Measurements from ENCODE around the gene SLC8A1. TPM values are rescaled to one million over a fixed set of nuclear protein-coding genes. Genes with fewer than 3 reads are reported as not detected.

The SLC8A1 gene
- total RNA-seq, 1 donor from 2014 or later = 1.9 TPM

DNA sequence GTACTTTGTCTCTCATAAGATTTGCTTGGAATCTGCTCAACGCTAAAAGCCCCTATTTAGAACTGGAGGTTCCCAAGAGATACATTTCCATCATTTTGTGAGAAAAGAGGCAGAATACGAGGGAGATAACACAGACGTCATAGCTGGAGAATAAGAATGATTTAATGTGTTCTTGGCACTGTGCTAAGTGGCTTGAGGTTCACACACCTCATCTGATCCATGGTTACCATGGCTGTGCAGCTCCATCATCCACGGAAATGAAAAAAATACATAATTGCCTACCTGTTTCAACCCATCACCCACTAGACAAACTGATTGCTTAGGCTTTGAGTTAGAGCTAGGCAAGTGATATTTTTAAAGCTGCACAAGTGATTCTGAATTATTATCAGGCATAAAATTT, 227.6 kb downstream of the SLC8A1 start:
- Mint-ChIP-seq H3K4me1 (ENCODE audit: low read depth, unreplicated experiment) (peaks cover 3% of the 10 kb centered on the region), H3K27me3 (ENCODE audit: unreplicated experiment) (peaks cover 4% of the 10 kb centered on the region), H3K4me3 (ENCODE audit: unreplicated experiment) (no peak overlapping the region), H3K36me3 (ENCODE audit: unreplicated experiment) (no peaks in the 10 kb centered on the region), H3K9me3 (ENCODE audit: unreplicated experiment) (no peaks in the 10 kb centered on the region), H3K27ac (ENCODE audit: unreplicated experiment) (no peak overlapping the region)
- no peak for DNase-seq
- TF ChIP-seq, protein P1, sequence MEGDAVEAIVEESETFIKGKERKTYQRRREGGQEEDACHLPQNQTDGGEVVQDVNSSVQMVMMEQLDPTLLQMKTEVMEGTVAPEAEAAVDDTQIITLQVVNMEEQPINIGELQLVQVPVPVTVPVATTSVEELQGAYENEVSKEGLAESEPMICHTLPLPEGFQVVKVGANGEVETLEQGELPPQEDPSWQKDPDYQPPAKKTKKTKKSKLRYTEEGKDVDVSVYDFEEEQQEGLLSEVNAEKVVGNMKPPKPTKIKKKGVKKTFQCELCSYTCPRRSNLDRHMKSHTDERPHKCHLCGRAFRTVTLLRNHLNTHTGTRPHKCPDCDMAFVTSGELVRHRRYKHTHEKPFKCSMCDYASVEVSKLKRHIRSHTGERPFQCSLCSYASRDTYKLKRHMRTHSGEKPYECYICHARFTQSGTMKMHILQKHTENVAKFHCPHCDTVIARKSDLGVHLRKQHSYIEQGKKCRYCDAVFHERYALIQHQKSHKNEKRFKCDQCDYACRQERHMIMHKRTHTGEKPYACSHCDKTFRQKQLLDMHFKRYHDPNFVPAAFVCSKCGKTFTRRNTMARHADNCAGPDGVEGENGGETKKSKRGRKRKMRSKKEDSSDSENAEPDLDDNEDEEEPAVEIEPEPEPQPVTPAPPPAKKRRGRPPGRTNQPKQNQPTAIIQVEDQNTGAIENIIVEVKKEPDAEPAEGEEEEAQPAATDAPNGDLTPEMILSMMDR (IDR thresholded peaks at IDR 0.05; ENCODE audit: partially characterized antibody, unreplicated experiment) = no peak

- Mint-ChIP-seq H3K27ac (ENCODE audit: unreplicated experiment) (no peak overlapping the region), H3K27me3 (ENCODE audit: unreplicated experiment) (peaks cover 4% of the 10 kb centered on the region), H3K4me1 (ENCODE audit: low read depth, unreplicated experiment) (peaks cover 1% of the 10 kb centered on the region), H3K36me3 (ENCODE audit: unreplicated experiment) (no peaks in the 10 kb centered on the region), H3K9me3 (ENCODE audit: unreplicated experiment) (no peaks in the 10 kb centered on the region), H3K4me3 (ENCODE audit: unreplicated experiment) (no peak overlapping the region)
- TF ChIP-seq, protein P1 (IDR thresholded peaks at IDR 0.05; ENCODE audit: partially characterized antibody, unreplicated experiment) = no peak
- DNase-seq = no peak
These were observed 231.5 kb downstream of the SLC8A1 start for GRCh38 chr2:40220177-40220925.

DNA sequence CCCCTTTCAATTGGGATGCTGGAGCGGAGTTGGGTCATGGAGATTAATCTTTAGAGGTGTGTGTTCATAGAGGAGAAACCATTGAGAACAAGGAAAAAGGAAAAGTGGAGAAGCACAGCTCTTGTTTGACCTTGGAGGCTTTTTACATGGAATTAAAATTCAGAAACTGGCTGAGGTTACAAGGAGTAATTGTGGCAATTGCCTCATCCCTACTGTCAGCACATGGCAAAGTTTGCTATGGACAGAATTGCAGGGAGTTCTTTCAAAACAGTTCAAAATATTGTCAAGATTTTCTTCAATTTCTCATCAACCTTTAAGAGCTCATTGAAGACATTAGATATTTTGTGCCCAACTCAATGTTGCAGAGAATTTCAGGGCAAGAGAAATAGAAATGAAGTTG, 232.7 kb downstream of the SLC8A1 start:
- no peaks in the 10 kb centered on the region for H3K9me3 Mint-ChIP-seq (ENCODE audit: unreplicated experiment)
- no peaks in the 10 kb centered on the region for H3K36me3 Mint-ChIP-seq (ENCODE audit: unreplicated experiment)
- H3K27me3 Mint-ChIP-seq (ENCODE audit: unreplicated experiment) = peaks cover 4% of the 10 kb centered on the region
- H3K4me1 Mint-ChIP-seq (ENCODE audit: low read depth, unreplicated experiment) = no peaks in the 10 kb centered on the region
- H3K4me3 Mint-ChIP-seq (ENCODE audit: unreplicated experiment) = no peak overlapping the region
- DNase-seq = no peak
- H3K27ac Mint-ChIP-seq (ENCODE audit: unreplicated experiment) = no peak overlapping the region
- TF ChIP-seq, protein P1 (IDR thresholded peaks at IDR 0.05; ENCODE audit: partially characterized antibody, unreplicated experiment) = no peak

DNA sequence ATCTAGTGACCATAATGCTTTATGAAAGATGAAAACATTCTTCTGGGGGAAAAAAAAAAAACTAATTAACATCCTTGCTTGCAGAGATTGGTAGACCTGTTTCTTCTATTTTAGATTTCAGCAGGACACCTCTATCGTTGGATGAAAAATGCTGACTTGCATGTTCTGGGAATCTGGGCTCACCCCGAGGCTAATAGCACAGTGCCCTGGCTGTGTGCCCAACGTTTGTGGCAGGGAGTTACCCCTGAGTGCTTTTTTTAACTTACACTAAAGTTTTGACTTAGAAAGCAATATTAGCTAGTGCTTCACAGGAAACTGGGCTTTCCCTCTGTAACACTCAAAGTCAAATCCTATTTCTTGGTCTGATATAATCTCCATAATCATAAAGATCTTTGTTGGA, 233.2 kb downstream of the SLC8A1 start:
- Mint-ChIP-seq H3K4me1 (ENCODE audit: low read depth, unreplicated experiment) (no peaks in the 10 kb centered on the region), H3K27ac (ENCODE audit: unreplicated experiment) (no peak overlapping the region), H3K36me3 (ENCODE audit: unreplicated experiment) (no peaks in the 10 kb centered on the region), H3K9me3 (ENCODE audit: unreplicated experiment) (no peaks in the 10 kb centered on the region), H3K4me3 (ENCODE audit: unreplicated experiment) (no peak overlapping the region), H3K27me3 (ENCODE audit: unreplicated experiment) (peaks cover 4% of the 10 kb centered on the region)
- no peak for DNase-seq
- TF ChIP-seq, protein P1 (IDR thresholded peaks at IDR 0.05; ENCODE audit: partially characterized antibody, unreplicated experiment) = no peak

DNA sequence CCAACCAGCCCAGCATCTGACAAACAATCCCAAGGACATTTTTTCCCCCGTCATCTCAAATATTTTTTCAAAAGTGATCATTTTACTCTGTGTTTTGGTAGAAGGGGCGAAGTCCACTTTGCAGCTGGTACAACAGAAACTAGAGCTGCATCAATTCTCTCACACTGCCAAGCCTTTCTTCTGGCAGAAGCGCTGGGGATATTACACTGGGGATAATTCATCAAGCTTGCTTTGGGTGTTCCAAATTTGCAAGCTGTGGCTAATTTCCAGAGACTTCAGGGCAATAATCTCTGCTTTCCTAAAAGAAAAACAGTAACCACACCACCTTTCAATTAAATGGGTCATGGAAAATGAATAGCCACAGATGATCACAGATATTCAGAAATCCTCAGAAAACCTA, 238.3 kb downstream of the SLC8A1 start:
- no peak for DNase-seq
- Mint-ChIP-seq H3K36me3 (ENCODE audit: unreplicated experiment) (no peaks in the 10 kb centered on the region), H3K4me1 (ENCODE audit: low read depth, unreplicated experiment) (peaks cover 7% of the 10 kb centered on the region), H3K4me3 (ENCODE audit: unreplicated experiment) (no peak overlapping the region), H3K27me3 (ENCODE audit: unreplicated experiment) (peaks cover 3% of the 10 kb centered on the region), H3K9me3 (ENCODE audit: unreplicated experiment) (peaks cover 2% of the 10 kb centered on the region), H3K27ac (ENCODE audit: unreplicated experiment) (no peak overlapping the region)
- TF ChIP-seq, protein P1 (IDR thresholded peaks at IDR 0.05; ENCODE audit: partially characterized antibody, unreplicated experiment) = no peak
